Measurements from ENCODE around the gene PRRC2A.

Gene PRRC2A

DNA sequence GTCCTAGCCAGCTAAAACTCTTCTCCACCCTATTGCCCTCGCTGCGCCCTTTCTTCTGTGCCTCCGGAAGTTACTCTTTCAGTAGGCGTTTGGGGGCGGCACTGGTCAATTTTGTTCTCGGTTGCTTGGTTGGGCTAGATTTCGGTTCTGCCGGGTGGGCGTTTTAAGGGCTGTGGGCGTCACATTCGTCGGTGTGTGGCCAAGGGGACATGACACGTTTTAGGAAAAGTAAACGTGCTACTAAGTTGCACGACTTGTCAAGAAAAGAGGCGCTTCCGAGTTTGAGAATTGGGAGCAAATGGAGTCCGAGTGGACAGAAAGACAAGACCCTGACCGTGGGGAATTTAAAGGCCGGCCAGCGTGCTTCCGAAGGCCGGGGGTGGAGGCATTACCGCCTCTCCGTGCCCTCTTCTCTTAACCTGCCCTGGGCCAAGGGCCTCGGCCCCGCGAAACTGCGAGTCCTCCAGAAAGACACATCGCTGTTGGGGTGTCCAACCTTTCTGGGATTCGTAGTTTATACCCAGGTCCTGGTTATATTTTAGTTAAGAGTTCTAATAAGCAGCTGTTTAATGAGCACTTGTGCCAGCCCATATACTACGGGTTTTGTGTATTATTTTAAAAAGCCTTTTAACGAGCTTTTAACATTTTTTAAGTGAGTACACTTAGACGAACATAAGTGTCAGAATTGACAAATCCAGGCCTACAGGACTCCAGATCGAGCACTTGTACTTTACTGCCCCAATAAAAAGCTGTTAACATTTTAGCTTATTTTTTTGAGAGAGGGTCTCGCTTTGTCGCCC is 32.6 kb downstream of the PRRC2A start:
- DNase-seq (ENCODE audit: low spot score), result no peak

- DNase-seq (ENCODE audit: low spot score), result no peak
Observed at GRCh38 chr6:31654574-31655348, 34.2 kb downstream of the PRRC2A start.

- no peak for DNase-seq (ENCODE audit: low spot score)
Observed at GRCh38 chr6:31655349-31656237, 35.1 kb downstream of the PRRC2A start, which contains the start of gene APOM. APOM (plus strand) TSS chr6:31655894; CDS start chr6:31655967, 73 bp downstream.

DNA sequence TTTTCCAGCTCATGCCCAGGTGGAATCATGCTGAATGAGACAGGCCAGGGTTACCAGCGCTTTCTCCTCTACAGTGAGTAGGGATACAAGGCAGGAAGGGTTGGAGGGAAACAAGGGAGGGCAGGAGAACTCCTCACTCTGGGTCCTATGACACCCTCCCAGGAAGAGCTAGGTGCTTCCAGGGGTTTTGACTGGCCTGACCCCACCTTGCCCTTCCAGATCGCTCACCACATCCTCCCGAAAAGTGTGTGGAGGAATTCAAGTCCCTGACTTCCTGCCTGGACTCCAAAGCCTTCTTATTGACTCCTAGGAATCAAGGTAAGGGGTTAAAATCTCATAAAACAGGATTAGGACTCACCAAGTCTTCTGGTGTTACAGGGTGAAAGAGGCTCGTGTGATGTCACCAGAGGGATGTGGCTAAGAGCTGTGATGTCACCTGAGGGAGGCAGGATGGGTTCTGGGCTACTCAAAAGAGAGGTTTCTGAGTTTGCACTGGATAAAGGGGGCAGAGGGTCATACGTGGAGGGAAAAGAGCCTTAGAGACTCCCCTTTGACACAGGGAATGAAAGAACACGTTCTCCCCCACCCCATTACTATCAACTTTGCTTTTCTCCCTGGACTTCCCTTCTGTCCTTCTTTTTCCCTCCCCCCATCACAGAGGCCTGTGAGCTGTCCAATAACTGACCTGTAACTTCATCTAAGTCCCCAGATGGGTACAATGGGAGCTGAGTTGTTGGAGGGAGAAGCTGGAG is 37.1 kb downstream of the PRRC2A start:
- no peak for DNase-seq (ENCODE audit: low spot score)

DNA sequence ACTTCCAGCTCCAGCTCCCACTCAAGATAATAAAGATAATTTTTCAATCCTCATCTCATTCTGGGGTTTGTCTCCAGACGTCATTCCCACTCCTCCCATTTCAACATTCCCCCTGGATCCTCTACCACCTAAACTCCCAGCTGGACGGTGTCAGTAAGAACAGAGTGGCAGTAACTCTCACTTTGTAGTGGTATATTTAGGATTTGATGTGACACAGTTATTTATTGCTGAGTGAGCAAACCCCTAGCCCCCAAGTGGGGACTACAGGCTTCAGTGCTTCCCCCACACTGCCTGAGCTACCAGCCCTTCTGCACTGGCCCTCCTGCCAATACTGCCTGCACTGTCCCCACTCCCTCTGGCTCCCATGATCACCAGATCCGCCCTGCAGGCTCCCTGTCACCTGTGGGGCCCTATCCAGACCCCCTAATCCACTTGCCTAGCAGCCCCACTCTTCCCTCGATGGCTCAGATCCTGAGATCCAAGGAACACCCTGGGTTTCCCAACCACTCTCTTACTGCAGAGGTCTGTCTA is 37.7 kb downstream of the PRRC2A start:
- DNase-seq (ENCODE audit: low spot score), result no peak

- no peak for DNase-seq (ENCODE audit: low spot score)
Observed at GRCh38 chr6:31658983-31659648, 38.6 kb downstream of the PRRC2A start.

- no peak for DNase-seq (ENCODE audit: low spot score)
Observed at GRCh38 chr6:31659649-31660380, 39.3 kb downstream of the PRRC2A start.

DNA sequence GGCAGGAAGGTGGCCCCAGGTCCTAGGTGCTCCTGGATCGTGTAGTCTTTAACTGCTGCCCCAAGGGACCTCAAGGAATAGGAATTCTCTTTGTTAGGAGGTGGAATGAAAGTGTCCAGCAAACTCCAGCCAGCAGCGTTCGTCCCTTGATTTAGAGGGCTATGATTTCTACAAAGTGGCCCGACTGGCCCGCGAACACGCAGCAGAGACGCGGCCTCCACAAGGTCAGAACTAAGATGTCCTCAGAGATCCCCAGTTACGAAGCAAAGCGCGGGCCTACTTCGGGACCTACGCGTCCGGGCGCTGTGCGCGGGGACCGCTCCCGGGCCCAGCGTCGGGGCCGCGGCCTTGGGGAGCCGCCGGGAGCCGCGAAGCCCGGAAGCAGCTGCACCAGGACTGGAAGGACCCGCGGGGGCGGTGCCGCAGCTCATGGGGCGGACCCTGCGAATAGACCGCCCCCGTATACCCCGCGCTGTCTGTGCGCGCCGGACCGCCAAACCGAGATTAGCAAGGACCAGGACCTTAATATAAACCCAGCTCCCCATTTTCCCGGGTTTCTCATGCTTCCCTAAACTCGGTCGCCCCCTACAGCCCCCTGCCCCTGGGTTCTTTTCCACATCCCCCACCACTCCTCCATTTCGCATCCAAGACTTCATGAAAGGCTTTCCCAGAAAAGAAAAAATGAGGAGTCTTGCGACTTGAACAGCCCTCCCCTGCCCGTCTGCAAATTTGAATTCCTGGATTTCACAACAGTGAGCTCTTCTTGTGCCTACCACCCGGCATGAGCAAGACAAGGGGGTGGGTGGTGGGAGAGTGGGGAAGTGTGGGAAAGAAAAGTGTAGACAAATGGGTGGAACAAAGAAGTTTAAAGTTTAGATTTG is 40.1 kb downstream of the PRRC2A start, which contains the start of gene C6orf47:
C6orf47 (minus strand) TSS at position 398 of the 881 bp plus-strand sequence. CDS start 831 bp downstream, outside the sequence.
- peak; percentile 85 for DNase-seq (ENCODE audit: low spot score)

GRCh38 chr6:31661262-31662123 is 41.0 kb downstream of the PRRC2A start:
- DNase-seq (ENCODE audit: low spot score), result no peak

- no peak for DNase-seq (ENCODE audit: low spot score)
Observed at GRCh38 chr6:31662124-31662723, 41.7 kb downstream of the PRRC2A start.

DNA sequence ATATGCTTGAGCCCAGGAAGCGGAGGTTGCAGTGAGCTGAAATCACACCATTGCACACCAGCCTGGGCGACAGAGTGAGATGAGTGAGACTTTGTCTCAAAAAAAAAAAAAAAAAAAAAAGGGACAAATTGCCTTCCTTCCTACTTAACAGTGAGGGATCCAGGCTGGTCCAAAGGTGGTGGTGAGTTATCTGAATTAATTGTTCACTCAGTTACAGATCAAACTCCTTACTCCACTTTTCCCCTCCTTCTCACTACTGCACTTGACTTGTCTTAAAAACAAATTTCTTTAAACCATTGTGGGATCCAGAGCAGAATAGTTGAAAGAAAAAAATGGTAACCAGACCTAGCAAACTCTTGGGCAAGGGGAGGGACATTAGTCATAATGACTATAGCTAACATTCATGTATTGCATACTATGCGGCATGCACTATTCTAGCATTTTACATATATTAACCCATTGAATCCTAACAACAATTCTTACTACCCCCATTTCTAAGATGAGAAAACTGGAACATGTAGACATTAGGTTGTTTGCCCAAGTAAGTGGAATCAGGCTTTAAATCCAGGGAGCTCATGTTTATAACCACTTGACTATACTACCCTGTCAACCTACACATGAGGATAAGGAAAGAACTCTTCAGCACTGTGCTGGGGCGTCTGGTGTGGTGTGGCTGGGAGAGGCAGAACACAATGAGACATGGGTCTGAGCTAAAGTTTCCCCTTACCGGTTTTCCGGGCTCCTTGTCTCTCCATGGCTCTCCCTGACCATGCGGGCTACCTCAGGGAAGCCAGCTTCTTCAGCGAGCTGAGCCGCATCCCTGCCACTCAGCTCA is 42.8 kb downstream of the PRRC2A start:
- no peak for DNase-seq (ENCODE audit: low spot score)

DNA sequence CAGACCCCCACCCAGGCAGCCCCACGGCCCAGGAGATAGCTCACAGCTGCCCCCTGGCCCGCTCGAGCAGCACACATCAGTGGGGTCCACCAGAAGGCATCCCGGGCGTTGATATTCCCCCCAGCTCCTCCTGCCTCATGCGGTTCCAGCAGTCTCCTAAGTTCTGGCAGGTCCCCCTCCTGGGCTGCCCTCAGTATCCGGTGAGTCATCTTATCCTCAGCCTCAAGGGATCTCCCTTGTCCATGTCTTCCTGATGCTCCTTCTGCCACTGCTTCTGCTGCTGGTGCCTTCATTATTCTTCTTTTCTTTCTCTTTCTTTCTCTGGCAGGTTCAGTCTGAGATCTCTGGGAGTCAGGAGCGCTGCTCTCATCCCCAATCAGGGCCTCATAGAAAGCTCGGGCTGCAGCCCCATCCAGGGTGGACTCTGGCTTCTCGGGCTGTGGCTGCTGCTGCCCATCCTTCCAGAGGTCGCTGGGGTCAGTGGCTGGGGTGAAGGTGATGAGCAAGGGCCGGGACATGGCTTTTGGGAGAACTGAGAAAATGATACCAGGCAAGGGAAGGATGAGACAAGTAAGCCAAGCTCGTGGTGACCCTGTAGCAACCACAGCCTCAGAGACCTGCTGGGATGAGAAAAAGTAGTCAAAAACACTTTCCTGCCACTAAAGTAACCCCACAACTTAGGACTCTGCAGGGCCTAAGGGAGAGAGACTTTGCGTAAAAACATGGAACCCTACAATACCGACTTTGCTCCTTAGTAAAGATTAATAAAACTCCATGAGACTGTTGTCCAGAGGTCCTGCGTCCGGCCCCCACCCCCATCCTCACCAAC is 43.7 kb downstream of the PRRC2A start:
- no peak for DNase-seq (ENCODE audit: low spot score)

- peak; percentile 95 for DNase-seq (ENCODE audit: low spot score)
Observed at GRCh38 chr6:31664790-31665500, 44.4 kb downstream of the PRRC2A start, which contains the start of gene GPANK1. GPANK1 (minus strand) TSS chr6:31664997; CDS start chr6:31664478, 519 bp downstream.

GRCh38 chr6:31665501-31666336 is 45.2 kb downstream of the PRRC2A start, which contains the start of gene CSNK2B:
CSNK2B (plus strand) TSS chr6:31666080; CDS start chr6:31666832, 752 bp downstream.
- peak; percentile 99 for DNase-seq (ENCODE audit: low spot score)
